ENCODE data around the gene VPS11.

Gene VPS11

DNA sequence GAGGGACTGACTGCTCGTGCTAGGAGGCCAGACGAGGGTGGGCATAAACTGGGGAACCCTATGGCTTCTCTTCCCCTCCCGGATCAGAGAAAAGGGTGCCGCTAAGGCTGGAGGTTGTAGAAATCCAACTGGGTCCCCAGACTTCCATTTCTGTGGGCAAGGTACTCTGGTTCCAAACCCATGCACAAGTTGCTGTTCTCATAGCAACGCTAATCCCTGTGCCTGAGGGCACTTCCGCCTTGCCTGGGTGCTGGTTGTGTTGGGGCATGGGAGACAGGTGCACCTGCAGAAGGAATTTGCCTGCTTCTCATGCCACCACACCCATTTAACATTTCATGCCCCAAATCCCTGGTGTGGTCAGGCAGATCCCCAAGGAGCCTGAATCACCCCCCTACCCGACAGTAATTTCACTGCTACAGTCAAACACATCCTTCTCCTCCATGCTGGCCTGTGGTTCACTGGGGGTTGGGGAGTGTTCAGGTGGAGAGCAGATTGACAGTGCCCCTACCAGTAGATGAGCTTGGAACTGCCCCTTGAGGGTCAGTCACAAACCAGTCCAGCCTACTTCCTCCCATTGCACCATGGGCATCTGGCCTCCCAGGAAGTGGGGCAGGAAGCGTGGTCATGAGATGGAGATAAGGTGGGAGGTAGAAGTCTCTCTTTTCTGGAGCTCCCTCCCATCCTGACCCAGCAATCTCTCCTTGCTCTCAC, 40.7 kb downstream of the VPS11 start:
- H3K27ac ChIP-seq = peak overlapping the region; percentile 90

DNA sequence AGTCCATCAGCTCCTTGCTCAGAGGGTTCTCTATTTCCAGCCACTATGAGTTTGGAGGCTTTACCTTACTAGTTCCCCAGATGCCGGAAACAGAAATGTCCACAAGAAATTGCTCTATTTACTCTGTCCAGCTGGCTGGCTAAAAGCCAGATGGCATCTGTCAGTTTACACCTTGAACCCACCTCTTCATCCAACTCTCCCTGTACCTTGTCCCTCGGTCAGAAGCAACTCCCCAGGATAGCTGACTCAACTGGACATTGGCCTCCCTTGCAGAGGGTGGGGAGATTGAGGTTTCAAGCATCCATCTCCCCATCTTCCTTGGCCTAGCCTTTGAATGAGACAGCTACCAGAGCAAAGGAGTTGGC, 41.2 kb downstream of the VPS11 start:
- no peak for TF ChIP-seq ZFX (IDR thresholded peaks at IDR 0.05)
- TF ChIP-seq, protein P1, sequence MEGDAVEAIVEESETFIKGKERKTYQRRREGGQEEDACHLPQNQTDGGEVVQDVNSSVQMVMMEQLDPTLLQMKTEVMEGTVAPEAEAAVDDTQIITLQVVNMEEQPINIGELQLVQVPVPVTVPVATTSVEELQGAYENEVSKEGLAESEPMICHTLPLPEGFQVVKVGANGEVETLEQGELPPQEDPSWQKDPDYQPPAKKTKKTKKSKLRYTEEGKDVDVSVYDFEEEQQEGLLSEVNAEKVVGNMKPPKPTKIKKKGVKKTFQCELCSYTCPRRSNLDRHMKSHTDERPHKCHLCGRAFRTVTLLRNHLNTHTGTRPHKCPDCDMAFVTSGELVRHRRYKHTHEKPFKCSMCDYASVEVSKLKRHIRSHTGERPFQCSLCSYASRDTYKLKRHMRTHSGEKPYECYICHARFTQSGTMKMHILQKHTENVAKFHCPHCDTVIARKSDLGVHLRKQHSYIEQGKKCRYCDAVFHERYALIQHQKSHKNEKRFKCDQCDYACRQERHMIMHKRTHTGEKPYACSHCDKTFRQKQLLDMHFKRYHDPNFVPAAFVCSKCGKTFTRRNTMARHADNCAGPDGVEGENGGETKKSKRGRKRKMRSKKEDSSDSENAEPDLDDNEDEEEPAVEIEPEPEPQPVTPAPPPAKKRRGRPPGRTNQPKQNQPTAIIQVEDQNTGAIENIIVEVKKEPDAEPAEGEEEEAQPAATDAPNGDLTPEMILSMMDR (conservative IDR thresholded peaks at IDR 0.05) = no peak
- peak overlapping the region; percentile 90; the same call in 1 of the 2 replicates for H3K27ac ChIP-seq

More for the DNA sequence above, 40.7 kb downstream of the VPS11 start:
- TF ChIP-seq, protein P1 (conservative IDR thresholded peaks at IDR 0.05) = no peak
- TF ChIP-seq ZFX (IDR thresholded peaks at IDR 0.05) = no peak

DNA sequence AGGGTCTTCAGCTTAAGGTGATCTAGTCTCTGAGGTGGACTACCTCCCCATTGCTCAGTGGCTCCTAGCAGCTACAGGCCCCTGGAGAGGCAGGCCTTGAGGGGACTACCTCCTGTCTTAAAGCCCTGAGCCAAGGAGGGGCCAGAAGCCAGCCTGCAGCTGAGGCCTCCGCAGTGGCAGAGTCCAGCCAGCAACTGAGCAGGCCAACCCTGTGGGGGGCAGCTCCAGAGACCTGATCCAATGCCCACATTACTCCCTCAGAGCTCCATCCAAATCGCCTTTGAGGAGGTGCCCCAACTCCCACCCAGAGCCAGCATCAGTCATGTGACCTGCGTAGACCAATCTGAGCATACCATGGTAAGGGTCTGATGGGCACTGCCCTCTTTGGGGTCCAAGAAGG, 42.2 kb downstream of the VPS11 start:
- TF ChIP-seq, protein P1 (conservative IDR thresholded peaks at IDR 0.05) = no peak
- TF ChIP-seq ZFX (IDR thresholded peaks at IDR 0.05) = no peak

DNA sequence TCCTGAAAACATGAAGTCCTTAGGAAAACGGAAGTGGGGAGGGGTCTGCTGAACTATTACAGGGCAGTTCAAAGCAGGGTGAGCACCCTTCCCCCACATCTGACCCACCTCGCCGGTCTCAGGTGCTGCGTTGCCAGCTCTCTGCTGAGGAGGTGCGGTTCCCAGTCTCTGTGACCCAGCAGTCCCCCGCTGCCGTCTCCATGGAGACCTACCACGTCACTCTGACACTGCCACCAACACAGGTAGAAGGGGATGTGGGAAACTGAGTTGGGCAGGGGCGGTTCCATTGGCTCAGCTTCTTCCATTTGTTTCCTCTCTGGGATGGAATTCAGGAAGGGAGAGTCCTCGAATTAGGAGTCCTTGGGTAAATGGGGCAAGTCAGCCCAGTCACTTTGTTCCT, 42.8 kb downstream of the VPS11 start:
- H3K27ac ChIP-seq = no peak overlapping the region

More for the DNA sequence above, 42.2 kb downstream of the VPS11 start:
- no peak overlapping the region for H3K27ac ChIP-seq

DNA sequence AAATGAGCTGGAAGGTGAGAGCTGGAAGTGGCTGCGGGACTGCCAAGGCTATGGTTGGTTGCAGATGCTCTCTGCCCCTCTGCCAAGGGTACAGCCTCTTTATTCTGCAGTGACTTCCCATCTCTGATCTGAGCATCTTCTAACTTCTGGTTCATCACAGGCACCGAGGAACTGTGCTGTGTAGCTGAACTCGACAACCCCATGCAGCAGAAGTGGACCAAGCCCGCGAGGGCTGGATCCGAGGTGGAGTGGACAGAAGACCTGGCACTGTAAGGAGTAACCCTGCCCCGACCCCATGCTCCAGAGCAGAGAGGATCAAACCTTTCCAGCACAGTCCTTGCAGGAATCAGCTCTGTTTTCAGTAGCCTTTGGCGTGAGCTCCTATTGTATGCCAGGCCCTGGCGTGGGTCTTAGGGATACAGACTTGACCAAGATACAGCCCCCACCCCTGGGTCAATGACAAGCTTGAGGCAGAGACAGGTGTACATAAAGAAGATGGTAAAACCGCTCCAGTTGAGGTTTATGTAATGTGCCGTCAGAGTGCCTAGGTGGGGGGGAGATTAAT, 43.8 kb downstream of the VPS11 start:
- H3K27ac ChIP-seq = no peak overlapping the region
- TF ChIP-seq, protein P1 (conservative IDR thresholded peaks at IDR 0.05) = no peak
- TF ChIP-seq ZFX (IDR thresholded peaks at IDR 0.05) = no peak

More for the DNA sequence above, 42.8 kb downstream of the VPS11 start:
- TF ChIP-seq ZFX (IDR thresholded peaks at IDR 0.05) = no peak
- TF ChIP-seq, protein P1 (conservative IDR thresholded peaks at IDR 0.05) = no peak

DNA sequence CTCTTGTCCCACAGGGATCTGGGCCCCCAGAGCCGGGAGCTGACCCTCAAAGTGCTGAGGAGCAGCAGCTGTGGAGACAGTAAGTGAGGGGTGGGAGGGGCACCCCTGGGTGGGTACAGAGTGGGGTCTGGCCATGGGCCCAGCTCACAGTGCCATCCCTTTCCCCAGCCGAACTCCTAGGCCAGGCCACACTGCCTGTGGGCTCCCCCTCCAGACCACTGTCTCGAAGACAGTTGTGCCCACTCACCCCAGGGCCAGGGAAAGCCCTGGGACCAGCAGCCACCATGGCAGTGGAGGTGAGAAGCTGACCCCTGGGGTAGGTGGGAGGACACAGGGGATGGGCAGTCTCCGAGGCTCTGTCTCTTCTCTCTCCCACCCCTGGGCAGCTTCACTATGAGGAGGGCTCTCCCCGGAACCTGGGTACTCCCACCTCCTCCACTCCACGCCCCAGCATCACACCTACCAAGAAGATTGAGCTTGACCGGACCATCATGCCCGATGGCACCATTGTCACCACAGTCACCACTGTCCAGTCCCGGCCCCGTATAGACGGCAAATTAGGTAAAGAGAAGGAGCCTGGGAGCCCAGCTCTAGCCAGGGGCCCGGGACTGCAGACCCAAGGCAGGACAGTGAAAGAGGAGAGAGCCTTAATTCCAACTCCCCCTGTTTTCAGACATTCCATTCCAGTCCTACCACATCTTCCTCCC, 44.8 kb downstream of the VPS11 start:
- no peak overlapping the region for H3K27ac ChIP-seq
- TF ChIP-seq, protein P1 (conservative IDR thresholded peaks at IDR 0.05) = no peak
- TF ChIP-seq ZFX (IDR thresholded peaks at IDR 0.05) = no peak

DNA sequence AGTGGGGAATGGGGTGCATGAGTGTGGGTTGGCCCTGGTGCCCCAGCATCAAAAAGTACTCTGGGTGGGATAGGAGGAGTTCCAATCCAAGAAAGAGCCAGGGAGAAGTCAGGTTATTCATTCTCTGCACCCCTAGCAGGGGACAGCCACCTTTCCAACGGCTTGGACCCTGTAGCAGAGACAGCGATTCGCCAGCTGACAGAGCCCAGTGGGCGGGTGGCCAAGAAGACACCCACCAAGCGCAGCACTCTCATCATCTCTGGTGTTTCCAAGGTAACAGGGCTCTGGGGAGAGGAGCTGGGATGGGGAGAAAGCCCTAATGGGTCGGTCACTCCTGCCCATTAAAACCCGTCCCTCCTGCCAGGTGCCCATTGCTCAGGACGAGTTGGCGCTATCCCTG, 46.1 kb downstream of the VPS11 start:
- TF ChIP-seq, protein P1 (conservative IDR thresholded peaks at IDR 0.05) = no peak
- no peak for TF ChIP-seq ZFX (IDR thresholded peaks at IDR 0.05)
- H3K27ac ChIP-seq = no peak overlapping the region
